HFFc6 (cell line): ENCODE results near the gene LIPM. TPM values are rescaled to one million over a fixed set of nuclear protein-coding genes. Genes with fewer than 3 reads are reported as not detected.
"Not testable (repeated sequence)": the region's sequence is repeated elsewhere in the genome, so short reads cannot be mapped to it uniquely, and the experiment has no call there.

Source experiments
- DNase-seq: peaks from one replicate; pipeline ENCODE4 v3.0.0-alpha.2; 2018
- H3K27ac Mint-ChIP-seq: 2 replicates; pipeline ENCODE4 v1.8.0; 2020; ENCODE audit warnings: mild to moderate bottlenecking, mixed read lengths
- H3K27me3 Mint-ChIP-seq: 2 replicates; pipeline ENCODE4 v1.8.0; 2021; ENCODE audit warnings: mild to moderate bottlenecking, moderate library complexity, mixed read lengths; ENCODE audit not compliant: insufficient read depth
- H3K36me3 Mint-ChIP-seq: 2 replicates; pipeline ENCODE4 v1.8.0; 2021; ENCODE audit warnings: low read depth, mixed read lengths
- H3K4me1 Mint-ChIP-seq: 2 replicates; pipeline ENCODE4 v1.8.0; 2020; ENCODE audit warnings: low read depth, mixed read lengths
- H3K4me3 Mint-ChIP-seq: 2 replicates; pipeline ENCODE4 v1.8.0; 2020; ENCODE audit warnings: mild to moderate bottlenecking, moderate library complexity, mixed read lengths
- H3K9me3 Mint-ChIP-seq: 2 replicates; pipeline ENCODE4 v1.8.0; 2020; ENCODE audit warnings: mild to moderate bottlenecking, mixed read lengths
- total RNA-seq, 6 experiments: library from RNA; stranded (reverse); fragmentation: NEBNext Ultra II Directional; extraction: Animal tissue kit (Norgen Biotek cat#: 25700); gene quantifications; 2 replicates in 1 of 6; 3 replicates in 5 of 6; pipeline ENCODE4 v1.2.3, GENCODE V29; 2021
- TF ChIP-seq, protein P1 (sequence below): fragments of 200-600 bp; sonication (generic); IDR thresholded peaks from 2 replicates; pipeline ENCODE4 v1.5.0; 2021; ENCODE audit warnings: antibody characterized with exemption, mild to moderate bottlenecking

LIPM gene
- total RNA-seq, 6 experiments from 2014 or later, result not detected

DNA sequence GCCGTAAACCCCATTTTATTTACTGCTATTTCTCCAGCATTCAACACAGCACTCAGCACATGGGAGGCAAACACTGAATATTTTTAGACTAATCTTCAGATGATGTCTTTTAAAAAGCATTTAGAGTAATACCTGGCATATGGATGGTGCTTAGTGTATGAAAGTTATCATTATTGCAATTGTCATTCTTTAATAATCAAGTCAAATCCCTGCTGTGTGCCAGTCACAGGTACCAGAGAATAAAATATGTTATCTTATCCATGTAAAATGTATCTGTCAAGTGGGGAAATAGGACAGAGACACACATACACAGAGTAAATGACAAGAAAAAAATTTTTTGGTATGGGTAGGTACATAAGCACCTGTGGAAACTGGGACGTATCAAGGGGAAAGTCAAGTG is 30.6 kb downstream of the LIPM start:
- no peak for DNase-seq
- H3K4me3 Mint-ChIP-seq, result no peak overlapping the region
- H3K36me3 Mint-ChIP-seq, result no peaks in the 10 kb centered on the region
- H3K27me3 Mint-ChIP-seq, result peaks cover 6% of the 10 kb centered on the region; the same call in 1 of the 2 replicates
- no peak overlapping the region for H3K27ac Mint-ChIP-seq
- no peaks in the 10 kb centered on the region for H3K9me3 Mint-ChIP-seq
- peaks cover 5% of the 10 kb centered on the region; the same call in 1 of the 2 replicates for H3K4me1 Mint-ChIP-seq
- TF ChIP-seq, protein P1, sequence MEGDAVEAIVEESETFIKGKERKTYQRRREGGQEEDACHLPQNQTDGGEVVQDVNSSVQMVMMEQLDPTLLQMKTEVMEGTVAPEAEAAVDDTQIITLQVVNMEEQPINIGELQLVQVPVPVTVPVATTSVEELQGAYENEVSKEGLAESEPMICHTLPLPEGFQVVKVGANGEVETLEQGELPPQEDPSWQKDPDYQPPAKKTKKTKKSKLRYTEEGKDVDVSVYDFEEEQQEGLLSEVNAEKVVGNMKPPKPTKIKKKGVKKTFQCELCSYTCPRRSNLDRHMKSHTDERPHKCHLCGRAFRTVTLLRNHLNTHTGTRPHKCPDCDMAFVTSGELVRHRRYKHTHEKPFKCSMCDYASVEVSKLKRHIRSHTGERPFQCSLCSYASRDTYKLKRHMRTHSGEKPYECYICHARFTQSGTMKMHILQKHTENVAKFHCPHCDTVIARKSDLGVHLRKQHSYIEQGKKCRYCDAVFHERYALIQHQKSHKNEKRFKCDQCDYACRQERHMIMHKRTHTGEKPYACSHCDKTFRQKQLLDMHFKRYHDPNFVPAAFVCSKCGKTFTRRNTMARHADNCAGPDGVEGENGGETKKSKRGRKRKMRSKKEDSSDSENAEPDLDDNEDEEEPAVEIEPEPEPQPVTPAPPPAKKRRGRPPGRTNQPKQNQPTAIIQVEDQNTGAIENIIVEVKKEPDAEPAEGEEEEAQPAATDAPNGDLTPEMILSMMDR, result no peak

DNA sequence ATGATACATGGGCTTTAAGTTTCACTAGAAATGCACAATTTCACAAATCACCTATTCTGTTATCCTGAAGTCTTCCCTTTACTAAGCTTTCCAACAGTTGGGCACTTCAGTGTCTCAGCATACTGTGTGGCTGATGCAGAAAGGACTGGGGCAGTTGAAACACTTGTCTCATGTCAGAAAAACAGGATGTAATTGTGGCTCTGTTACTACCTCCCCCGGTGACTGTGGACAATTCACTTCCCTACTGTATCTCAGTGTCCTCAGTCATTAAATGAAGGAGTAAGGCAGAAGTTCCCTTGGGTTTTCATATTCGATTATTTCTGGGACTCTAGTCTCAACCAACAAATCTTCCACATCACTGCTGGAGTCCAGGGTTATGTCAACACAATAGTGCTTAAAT is 31.2 kb downstream of the LIPM start:
- H3K9me3 Mint-ChIP-seq, result no peaks in the 10 kb centered on the region

DNA sequence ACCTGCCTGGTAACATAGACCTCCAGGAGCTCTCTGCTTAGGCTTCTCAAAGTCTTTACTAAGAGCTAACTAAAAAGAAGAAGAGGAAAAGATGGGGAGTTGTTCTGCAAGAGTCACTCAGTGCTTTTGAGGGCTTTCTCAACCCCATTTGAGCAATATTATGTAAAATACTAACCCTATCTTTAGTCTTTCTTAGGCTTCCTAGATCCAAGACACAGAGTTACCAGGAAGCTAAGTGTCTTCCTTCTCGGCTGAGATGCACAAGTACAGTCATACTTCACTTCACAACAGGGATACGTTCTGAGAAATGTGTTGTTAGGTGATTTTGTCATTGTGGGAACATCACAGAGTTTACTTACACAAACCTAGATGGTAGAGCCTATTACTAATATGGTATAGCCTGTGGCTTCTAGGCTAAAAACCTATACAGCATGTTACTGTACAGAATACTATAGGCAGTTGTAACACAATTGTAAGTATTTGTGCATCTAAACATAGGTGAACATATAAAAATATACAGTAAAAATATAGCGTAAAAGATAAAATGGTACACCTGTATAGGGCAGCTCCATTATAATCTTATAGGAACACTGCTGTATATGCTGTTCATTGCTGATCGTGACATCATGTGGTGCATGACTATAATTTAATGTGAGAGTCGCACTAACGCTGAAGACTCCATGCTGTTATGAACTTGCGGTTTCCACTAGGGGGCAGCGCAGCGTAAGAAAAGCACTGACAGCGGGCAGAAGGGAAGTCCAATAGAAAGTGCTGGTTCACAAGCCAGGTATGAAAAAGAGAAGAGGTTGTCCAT is 32.8 kb downstream of the LIPM start:
- Mint-ChIP-seq H3K36me3 (no peaks in the 10 kb centered on the region), H3K4me3 (no peak overlapping the region), H3K27ac (no peak overlapping the region), H3K4me1 (no peaks in the 10 kb centered on the region; the same call in 1 of the 2 replicates), H3K9me3 (no peaks in the 10 kb centered on the region), H3K27me3 (peaks cover 6% of the 10 kb centered on the region; the same call in 1 of the 2 replicates)
- TF ChIP-seq, protein P1, result peak; percentile 98
- peak; percentile 77 for DNase-seq

More for the DNA sequence above, 31.2 kb downstream of the LIPM start:
- no peak overlapping the region for H3K27ac Mint-ChIP-seq
- H3K27me3 Mint-ChIP-seq, result peaks cover 6% of the 10 kb centered on the region; the same call in 1 of the 2 replicates
- TF ChIP-seq, protein P1, result no peak
- no peaks in the 10 kb centered on the region for H3K36me3 Mint-ChIP-seq
- H3K4me1 Mint-ChIP-seq, result no peaks in the 10 kb centered on the region
- H3K4me3 Mint-ChIP-seq, result no peak overlapping the region
- no peak for DNase-seq

DNA sequence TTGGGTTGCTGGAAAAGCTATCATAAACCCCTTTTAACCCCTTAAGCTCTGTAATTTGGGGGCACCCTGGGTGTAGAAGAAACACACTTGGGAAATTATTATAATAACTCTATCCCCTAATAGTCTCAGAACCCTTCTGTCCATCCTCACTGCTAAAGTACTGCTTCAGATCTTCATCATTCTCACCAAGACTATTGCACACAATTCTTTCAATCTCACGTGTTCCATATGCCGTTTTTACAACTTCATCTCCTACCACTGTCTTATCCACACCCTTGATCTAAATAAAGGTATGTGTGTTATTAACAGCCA is 33.3 kb downstream of the LIPM start:
- no peak overlapping the region for H3K4me3 Mint-ChIP-seq
- H3K4me1 Mint-ChIP-seq, result no peaks in the 10 kb centered on the region; the same call in 1 of the 2 replicates
- TF ChIP-seq, protein P1, result peak; percentile 25
- H3K9me3 Mint-ChIP-seq, result no peaks in the 10 kb centered on the region
- no peak overlapping the region for H3K27ac Mint-ChIP-seq
- peaks cover 6% of the 10 kb centered on the region; the same call in 1 of the 2 replicates for H3K27me3 Mint-ChIP-seq
- DNase-seq, result no peak
- H3K36me3 Mint-ChIP-seq, result no peaks in the 10 kb centered on the region

DNA sequence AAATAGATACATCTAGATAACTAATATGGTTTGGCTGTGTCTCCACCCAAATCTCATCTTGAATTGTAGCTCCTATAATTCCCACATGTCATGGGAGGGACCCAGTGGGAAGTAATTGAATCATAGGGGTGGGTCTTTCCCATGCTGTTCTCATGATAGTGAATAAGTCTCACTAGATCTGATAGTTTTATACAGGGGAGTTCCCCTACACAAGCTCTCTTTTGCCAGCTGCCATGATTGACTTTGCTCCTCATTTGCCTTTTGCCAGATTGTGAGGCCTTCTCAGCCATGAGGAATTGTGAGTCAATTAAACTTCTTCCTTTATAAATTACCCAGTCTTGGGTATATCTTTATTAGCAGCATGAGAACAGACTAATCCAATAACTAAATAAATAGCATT is 35.1 kb downstream of the LIPM start:
- not testable (repeated sequence) for DNase-seq, H3K27ac Mint-ChIP-seq

DNA sequence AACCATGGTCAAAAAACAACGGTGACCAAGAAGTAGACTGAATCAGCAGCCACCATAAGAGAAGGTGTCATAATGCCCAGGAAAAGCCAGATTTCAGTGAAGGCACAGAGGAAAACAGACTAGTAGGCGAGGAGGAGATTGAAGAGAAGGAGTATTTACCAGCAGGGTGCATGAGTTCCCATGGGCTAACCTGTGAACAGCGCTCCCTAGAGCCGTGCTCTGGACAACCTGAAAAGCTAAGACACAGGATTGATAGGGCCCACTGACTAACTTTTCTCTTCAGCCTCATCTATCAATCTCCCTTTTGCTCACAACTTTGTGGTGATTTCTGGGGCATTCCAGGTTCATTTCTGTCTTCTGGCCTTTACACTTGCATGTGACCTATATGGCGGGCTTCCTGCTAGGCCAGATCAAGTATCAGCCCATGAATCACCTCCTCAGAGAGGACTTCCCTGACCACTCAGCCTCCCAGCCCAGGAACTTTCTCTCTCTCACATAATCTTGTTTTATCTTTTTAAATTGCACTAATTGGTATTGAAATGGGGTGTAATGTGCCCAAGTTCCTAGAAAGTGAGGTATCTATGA is 36.3 kb downstream of the LIPM start:
- Mint-ChIP-seq H3K27me3 (no peaks in the 10 kb centered on the region; the same call in 1 of the 2 replicates), H3K27ac (no peak overlapping the region), H3K4me3 (no peak overlapping the region), H3K36me3 (no peaks in the 10 kb centered on the region), H3K9me3 (no peaks in the 10 kb centered on the region), H3K4me1 (no peaks in the 10 kb centered on the region; the same call in 1 of the 2 replicates)
- DNase-seq, result no peak
- TF ChIP-seq, protein P1, result no peak

More for the DNA sequence above, 35.1 kb downstream of the LIPM start:
- H3K27me3 Mint-ChIP-seq, H3K4me1 Mint-ChIP-seq, H3K36me3 Mint-ChIP-seq, H3K4me3 Mint-ChIP-seq, H3K9me3 Mint-ChIP-seq: not testable (repeated sequence)
